Activated CD4-positive, alpha-beta T cell treated with anti-CD3 and anti-CD28 coated beads, Interleukin-2, amount 10 ng/mL, durations not matched to agents 7 days and 5 days (primary cell): ENCODE measurements around the gene NUDT16L1. TPM values are rescaled to one million over a fixed set of nuclear protein-coding genes. Genes with fewer than 3 reads are reported as not detected.

Experiments used
- CTCF ChIA-PET: fragments of 350-600 bp; sonication (Branson Sonifier 250); formaldehyde crosslinking; loops from one replicate; lab custom pipeline; 2021; ENCODE audit warnings: antibody characterized with exemption; lab: Charles Lee
- POLR2A ChIA-PET: fragments of 350-600 bp; sonication (Branson Sonifier 250); formaldehyde crosslinking; loops from one replicate; lab custom pipeline; 2021; ENCODE audit warnings: antibody characterized with exemption; lab: Charles Lee
- DNase-seq: peaks from one replicate; pipeline ENCODE4 v3.0.0-alpha.2; 2020
- H3K27ac Mint-ChIP-seq: one replicate; pipeline ENCODE4 v1.8.0; 2021; ENCODE audit warnings: mild to moderate bottlenecking, moderate library complexity, mixed read lengths
- H3K27me3 Mint-ChIP-seq: one replicate; pipeline ENCODE4 v1.8.0; 2021; ENCODE audit warnings: mixed read lengths
- H3K36me3 Mint-ChIP-seq: one replicate; pipeline ENCODE4 v1.8.0; 2021; ENCODE audit warnings: low read depth, mixed read lengths
- H3K4me1 Mint-ChIP-seq: one replicate; pipeline ENCODE4 v1.8.0; 2021; ENCODE audit warnings: mixed read lengths
- H3K4me3 Mint-ChIP-seq: one replicate; pipeline ENCODE4 v1.8.0; 2021; ENCODE audit warnings: mild to moderate bottlenecking, moderate library complexity, mixed read lengths
- H3K9me3 Mint-ChIP-seq: one replicate; pipeline ENCODE4 v1.8.0; 2021; ENCODE audit warnings: mixed read lengths
- microRNA-seq: library from miRNA; unstranded; fragments of <30 nt; microRNA quantifications from one replicate; pipeline ENCODE4 v1.2.0, GENCODE V29; 2021; ENCODE audit warnings: borderline microRNAs expressed, borderline replicate concordance
- total RNA-seq, 2 experiments: library from RNA; stranded (reverse); gene quantifications; one replicate each; pipeline ENCODE4 v1.2.3, GENCODE V29; 2021

Gene NUDT16L1
- total RNA-seq, 2 experiments from 2014 or later: 32.3 to 35.5 TPM

- ChIA-PET POLR2A (no interaction called here), CTCF (no interaction called here)
- H3K9me3 Mint-ChIP-seq: no peaks in the 10 kb centered on the region
- H3K27ac Mint-ChIP-seq: no peak overlapping the region
- H3K36me3 Mint-ChIP-seq: no peaks in the 10 kb centered on the region
- no peaks in the 10 kb centered on the region for H3K27me3 Mint-ChIP-seq
- no peak for DNase-seq
- no peak overlapping the region for H3K4me3 Mint-ChIP-seq
- H3K4me1 Mint-ChIP-seq: peaks cover 11% of the 10 kb centered on the region
Measured at GRCh38 chr16:4745274-4745569, 51.9 kb downstream of the NUDT16L1 start.

Small RNAs within 50 kb of the gene (microRNA-seq; reads per million reads assigned to microRNA genes)
- not detected for gene MIR6769A

Other genes starting within 250 kb of the NUDT16L1 start
- gene NMRAL1, start 218.9 kb upstream of the NUDT16L1 start, total RNA-seq: 10 to 100 TPM; 34.0 to 35.9 TPM
- gene HMOX2, start 217.2 kb upstream of the NUDT16L1 start, total RNA-seq: 100 to 1,000 TPM in 1 of 2 experiments, 10 to 100 TPM in 1; 86.3 to 107 TPM
- 10 to 100 TPM; 44.2 to 45.2 TPM for gene CDIP1, start 154.8 kb upstream of the NUDT16L1 start, total RNA-seq
- gene C16orf96, start 137.2 kb upstream of the NUDT16L1 start, total RNA-seq: under 1 TPM; 0.21 to 0.22 TPM
- gene UBALD1, start 78.7 kb upstream of the NUDT16L1 start, total RNA-seq: 10 to 100 TPM; 21.5 to 22.2 TPM
- gene MGRN1, start 68.7 kb upstream of the NUDT16L1 start, total RNA-seq: 10 to 100 TPM; 74.4 to 79.5 TPM
- gene ANKS3, start 40.7 kb downstream of the NUDT16L1 start, total RNA-seq: 10 to 100 TPM; 12.4 to 16.7 TPM
- under 1 TPM; 0.21 to 0.40 TPM for gene DNAAF8, start 41.0 kb downstream of the NUDT16L1 start, total RNA-seq
- gene ZNF500, start 73.6 kb downstream of the NUDT16L1 start, total RNA-seq: 10 to 100 TPM; 12.7 to 18.7 TPM
- gene SEPTIN12, start 94.8 kb downstream of the NUDT16L1 start, total RNA-seq: not detected
- gene SMIM22, start 101.8 kb downstream of the NUDT16L1 start, total RNA-seq: not detected
- gene ROGDI, start 109.1 kb downstream of the NUDT16L1 start, total RNA-seq: 1 to 10 TPM; 9.0 to 9.6 TPM
- gene GLYR1, start 153.7 kb downstream of the NUDT16L1 start, total RNA-seq: 100 to 1,000 TPM; 101 to 104 TPM
- 10 to 100 TPM; 38.2 to 38.3 TPM for gene UBN1, start 153.9 kb downstream of the NUDT16L1 start, total RNA-seq
- gene PPL, start 243.6 kb downstream of the NUDT16L1 start, total RNA-seq: not detected